Thyroid gland (tissue), 4 donors: Measurements from ENCODE around the gene MYLIP.

Experiments
- CTCF ChIP-seq, 6 experiments: fragments of 200-600 bp in 3 of 6; fragments of 450-650 bp in 3 of 6; sonication (generic) in 3 of 6; IDR thresholded peaks; one replicate each; pipeline ENCODE4 v1.5.1; 2016 to 2019; ENCODE audit warnings: antibody characterized with exemption in 6 of 6, mild to moderate bottlenecking in 2 of 6, inconsistent platforms in 1 of 6, moderate library complexity in 1 of 6
- POLR2A ChIP-seq, 2 donors: fragments of 450-650 bp; IDR thresholded peaks; one replicate each; pipeline ENCODE4 v1.6.1; 2017; ENCODE audit warnings: antibody characterized with exemption in 2 of 2, mild to moderate bottlenecking in 2 of 2, moderate library complexity in 1 of 2

GRCh38 chr6:16146527-16146955 is 17.7 kb downstream of the MYLIP start:
- TF ChIP-seq POLR2A (IDR thresholded peaks at IDR 0.05) (no peak), CTCF (IDR thresholded peaks at IDR 0.05) (no peak)
